NCI-H2196 (cell line): ENCODE results near the gene CACNG7.
"Not testable (repeated sequence)": the region's sequence is repeated elsewhere in the genome, so short reads cannot be mapped to it uniquely, and the experiment has no call there.

Experiments used
- DNase-seq: peaks from one replicate; lab custom pipeline; 2025; ENCODE audit not compliant: unreplicated experiment; lab: John Stamatoyannopoulos, UW

The CACNG7 gene

GRCh38 chr19:53908935-53909415, at the start of gene CACNG7:
TSS of gene CACNG7 (plus strand) at chr19:53909278. CDS start at chr19:53912832, 3,554 bp downstream.
- DNase-seq: no peak

GRCh38 chr19:53864308-53864836, 44.7 kb upstream of the CACNG7 start:
- DNase-seq: peak; percentile 66

- DNase-seq: no peak
Observed at GRCh38 chr19:53865523-53865917, 43.6 kb upstream of the CACNG7 start.

GRCh38 chr19:53865918-53866864, 42.9 kb upstream of the CACNG7 start:
- DNase-seq: no peak

GRCh38 chr19:53866865-53867224, 42.2 kb upstream of the CACNG7 start:
- DNase-seq: no peak

GRCh38 chr19:53867225-53868090, 41.6 kb upstream of the CACNG7 start, which contains the start of gene MYADM:
TSS of gene MYADM (plus strand) at chr19:53867883. CDS start at chr19:53873530, 5,647 bp downstream.
- DNase-seq: peak; percentile 89

- DNase-seq: no peak
Observed at GRCh38 chr19:53868091-53868891, 40.8 kb upstream of the CACNG7 start.

- DNase-seq: peak; percentile 70
Observed at GRCh38 chr19:53868892-53869804, 39.9 kb upstream of the CACNG7 start.

GRCh38 chr19:53869805-53870484, 39.1 kb upstream of the CACNG7 start:
- DNase-seq: not testable (repeated sequence)

- no peak for DNase-seq
Observed at GRCh38 chr19:53870485-53870844, 38.6 kb upstream of the CACNG7 start.

GRCh38 chr19:53871454-53871853, 37.6 kb upstream of the CACNG7 start:
- no peak for DNase-seq

GRCh38 chr19:53872762-53873161, 36.3 kb upstream of the CACNG7 start:
- DNase-seq: no peak

- DNase-seq: no peak
Observed at GRCh38 chr19:53873773-53874605, 35.1 kb upstream of the CACNG7 start.

- no peak for DNase-seq
Observed at GRCh38 chr19:53874606-53874990, 34.5 kb upstream of the CACNG7 start.

- no peak for DNase-seq
Observed at GRCh38 chr19:53875602-53876325, 33.3 kb upstream of the CACNG7 start.

- no peak for DNase-seq
Observed at GRCh38 chr19:53876651-53877224, 32.3 kb upstream of the CACNG7 start.

- DNase-seq: no peak
Observed at GRCh38 chr19:53877361-53877766, 31.7 kb upstream of the CACNG7 start.
